Parathyroid adenoma (tissue), 2 donors: Measurements from ENCODE around the gene MGMT.

Source experiments
- H2AFZ ChIP-seq: fragments of 300-600 bp; sonication (generic); one replicate; pipeline ENCODE4 v1.7.0; 2017; ENCODE audit warnings: antibody characterized with exemption, mild to moderate bottlenecking
- H3K27ac ChIP-seq: fragments of 300-600 bp; sonication (generic); one replicate; pipeline ENCODE4 v1.7.0; 2017
- H3K27me3 ChIP-seq: fragments of 300-600 bp; sonication (generic); one replicate; pipeline ENCODE4 v1.7.0; 2017; ENCODE audit warnings: low read length; ENCODE audit not compliant: control insufficient read depth, insufficient read depth
- H3K36me3 ChIP-seq: fragments of 300-600 bp; sonication (generic); one replicate; pipeline ENCODE4 v1.7.0; 2017; ENCODE audit warnings: low read length; ENCODE audit not compliant: control insufficient read depth, insufficient read depth
- H3K4me1 ChIP-seq: fragments of 300-600 bp; sonication (generic); one replicate; pipeline ENCODE4 v1.7.0; 2017; ENCODE audit warnings: control low read depth
- H3K4me2 ChIP-seq: fragments of 300-600 bp; sonication (generic); one replicate; pipeline ENCODE4 v1.7.0; 2017; ENCODE audit warnings: low read length
- H3K4me3 ChIP-seq: fragments of 300-600 bp; sonication (generic); one replicate; pipeline ENCODE4 v1.7.0; 2017; ENCODE audit warnings: low read depth, low read length
- H3K79me2 ChIP-seq: fragments of 300-600 bp; sonication (generic); one replicate; pipeline ENCODE4 v1.7.0; 2017; ENCODE audit warnings: control low read depth
- H3K9ac ChIP-seq: fragments of 300-600 bp; sonication (generic); one replicate; pipeline ENCODE4 v1.7.0; 2017; ENCODE audit warnings: mild to moderate bottlenecking
- H3K9me3 ChIP-seq: fragments of 300-600 bp; sonication (generic); one replicate; pipeline ENCODE4 v1.7.0; 2017; ENCODE audit warnings: low read length; ENCODE audit not compliant: control insufficient read depth
- CTCF ChIP-seq: fragments of 300-600 bp; sonication (generic); IDR thresholded peaks from one replicate; pipeline ENCODE4 v1.7.0; 2017; ENCODE audit warnings: antibody characterized with exemption, mild to moderate bottlenecking
- donor health status: primary hyperparathyroidism.

MGMT gene

DNA sequence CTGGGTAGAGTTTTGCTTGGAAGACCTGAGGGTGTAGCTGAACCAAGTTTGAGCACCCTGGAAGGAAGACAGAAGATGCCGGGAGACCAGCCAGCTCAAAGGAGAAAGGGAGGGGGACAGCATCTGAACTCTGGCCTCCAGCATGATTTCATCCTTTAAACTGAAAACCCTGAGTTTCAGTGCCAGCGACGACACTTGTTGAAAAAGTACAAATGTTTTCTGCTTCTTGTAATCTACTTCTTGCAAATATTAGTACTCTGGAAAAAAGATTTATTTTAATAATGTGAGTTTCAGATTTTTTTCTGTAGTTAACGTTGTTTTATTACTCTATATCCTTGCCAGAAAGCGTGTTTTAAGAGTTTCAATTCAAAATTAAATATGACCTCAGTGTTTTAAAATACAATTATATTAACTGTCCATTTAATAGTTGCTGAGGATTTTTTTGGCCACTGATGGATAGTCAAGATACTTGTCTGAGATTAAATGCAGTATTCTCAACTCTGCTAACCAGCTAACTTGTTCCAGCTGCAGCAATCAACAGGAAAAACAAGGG lies 227.7 kb downstream of the MGMT start:
- H3K9me3 ChIP-seq = no peaks in the 10 kb centered on the region
- H3K79me2 ChIP-seq = no peaks in the 10 kb centered on the region
- H3K4me3 ChIP-seq = no peak overlapping the region
- no peaks in the 10 kb centered on the region for H3K36me3 ChIP-seq
- H3K27ac ChIP-seq = no peak overlapping the region
- H3K9ac ChIP-seq = no peak overlapping the region
- no peaks in the 10 kb centered on the region for H3K27me3 ChIP-seq
- H3K4me1 ChIP-seq = no peaks in the 10 kb centered on the region
- no peak overlapping the region for H2AFZ ChIP-seq
- no peak overlapping the region for H3K4me2 ChIP-seq
- no peak for TF ChIP-seq CTCF

GRCh38 chr10:129695671-129696070 lies 228.6 kb downstream of the MGMT start:
- Histone ChIP-seq H2AFZ (no peak overlapping the region), H3K27ac (no peak overlapping the region)

GRCh38 chr10:129696636-129697035 lies 229.6 kb downstream of the MGMT start:
- H3K36me3 ChIP-seq = no peaks in the 10 kb centered on the region
- TF ChIP-seq CTCF = no peak
- no peaks in the 10 kb centered on the region for H3K4me1 ChIP-seq
- H3K4me3 ChIP-seq = no peak overlapping the region
- no peaks in the 10 kb centered on the region for H3K27me3 ChIP-seq
- no peaks in the 10 kb centered on the region for H3K9me3 ChIP-seq
- H3K9ac ChIP-seq = no peak overlapping the region
- H3K79me2 ChIP-seq = no peaks in the 10 kb centered on the region
- no peak overlapping the region for H3K27ac ChIP-seq
- no peak overlapping the region for H2AFZ ChIP-seq
- no peak overlapping the region for H3K4me2 ChIP-seq

More at GRCh38 chr10:129695671-129696070, 228.6 kb downstream of the MGMT start:
- H3K4me1 ChIP-seq = no peaks in the 10 kb centered on the region
- TF ChIP-seq CTCF = no peak
- H3K79me2 ChIP-seq = no peaks in the 10 kb centered on the region
- H3K27me3 ChIP-seq = no peaks in the 10 kb centered on the region
- no peaks in the 10 kb centered on the region for H3K9me3 ChIP-seq
- H3K9ac ChIP-seq = no peak overlapping the region
- H3K4me2 ChIP-seq = no peak overlapping the region
- H3K4me3 ChIP-seq = no peak overlapping the region
- no peaks in the 10 kb centered on the region for H3K36me3 ChIP-seq

GRCh38 chr10:129697463-129698247 lies 230.6 kb downstream of the MGMT start:
- Histone ChIP-seq H3K4me1 (no peaks in the 10 kb centered on the region), H3K4me2 (no peak overlapping the region), H3K27ac (no peak overlapping the region), H3K36me3 (no peaks in the 10 kb centered on the region), H3K27me3 (no peaks in the 10 kb centered on the region), H2AFZ (no peak overlapping the region), H3K9ac (no peak overlapping the region), H3K79me2 (no peaks in the 10 kb centered on the region), H3K9me3 (no peaks in the 10 kb centered on the region), H3K4me3 (no peak overlapping the region)
- no peak for TF ChIP-seq CTCF
